Measurements from ENCODE around the gene RDH16.
"Not testable (repeated sequence)": the region's sequence is repeated elsewhere in the genome, so short reads cannot be mapped to it uniquely, and the experiment has no call there.

DNA sequence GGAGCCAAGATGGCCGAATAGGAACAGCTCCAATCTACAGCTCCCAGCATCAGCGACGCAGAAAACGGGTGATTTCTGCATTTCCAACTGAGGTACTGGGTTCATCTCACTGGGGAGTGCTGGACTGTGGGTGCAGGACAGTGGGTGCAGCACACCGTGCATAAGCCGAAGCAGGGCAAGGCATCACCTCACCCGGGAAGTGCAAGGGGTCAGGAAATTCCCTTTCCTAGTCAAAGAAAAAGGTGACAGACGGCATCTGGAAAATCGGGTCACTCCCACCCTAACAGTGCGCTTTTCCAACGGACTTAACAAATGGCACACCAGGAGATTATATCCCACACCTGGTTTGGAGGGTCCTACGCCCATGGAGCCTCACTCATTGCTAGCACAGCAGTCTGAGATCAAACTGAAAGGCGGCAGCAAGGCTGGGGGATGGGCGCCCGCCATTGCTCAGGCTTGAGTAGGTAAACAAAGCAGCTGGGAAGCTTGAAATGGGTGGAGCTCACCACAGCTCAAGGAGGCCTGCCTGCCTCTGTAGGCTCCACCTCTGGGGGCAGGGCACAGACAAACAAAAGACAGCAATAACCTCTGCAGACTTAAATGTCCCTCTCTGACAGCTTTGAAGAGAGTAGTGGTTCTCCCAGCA lies 8.7 kb upstream of the RDH16 start:
- not testable (repeated sequence) for TF ChIP-seq CTCF, POLR2AphosphoS5, POLR2A, EP300 (IDR thresholded peaks at IDR 0.05)

All from suprapubic skin (tissue), 4 donors.